Muscle layer of duodenum (tissue), 2 donors: Measurements from ENCODE around the gene GSK3A.
"Not testable (repeated sequence)": the region's sequence is repeated elsewhere in the genome, so short reads cannot be mapped to it uniquely, and the experiment has no call there.

Source experiments
- H3K27ac ChIP-seq: one replicate; pipeline ENCODE4 v1.7.0; 2013; ENCODE audit warnings: mild to moderate bottlenecking, low read length
- H3K27me3 ChIP-seq: one replicate; pipeline ENCODE4 v1.7.0; 2013; ENCODE audit warnings: low read depth, mild to moderate bottlenecking, control low read depth, low read length
- H3K36me3 ChIP-seq, 2 donors: one replicate each; pipeline ENCODE4 v1.7.0; 2013; ENCODE audit warnings: low read length in 2 of 2, control low read depth in 1 of 2, mild to moderate bottlenecking in 1 of 2; ENCODE audit not compliant: insufficient read depth in 2 of 2, control insufficient read depth in 1 of 2
- H3K4me1 ChIP-seq, 2 donors: one replicate each; pipeline ENCODE4 v1.7.0; 2013; ENCODE audit warnings: low read length in 2 of 2, mild to moderate bottlenecking in 2 of 2, control low read depth in 1 of 2, moderate library complexity in 1 of 2; ENCODE audit not compliant: insufficient read depth in 2 of 2, control insufficient read depth in 1 of 2
- H3K4me3 ChIP-seq, 2 donors: one replicate each; pipeline ENCODE4 v1.7.0; 2013; ENCODE audit warnings: low read length in 2 of 2, low read depth in 1 of 2, mild to moderate bottlenecking in 1 of 2
- H3K9me3 ChIP-seq, 2 donors: one replicate each; pipeline ENCODE4 v1.7.0; 2013; ENCODE audit warnings: low read length in 2 of 2, control low read depth in 1 of 2, mild to moderate bottlenecking in 1 of 2; ENCODE audit not compliant: control insufficient read depth in 1 of 2
- donor health status: healthy.

Gene GSK3A

DNA sequence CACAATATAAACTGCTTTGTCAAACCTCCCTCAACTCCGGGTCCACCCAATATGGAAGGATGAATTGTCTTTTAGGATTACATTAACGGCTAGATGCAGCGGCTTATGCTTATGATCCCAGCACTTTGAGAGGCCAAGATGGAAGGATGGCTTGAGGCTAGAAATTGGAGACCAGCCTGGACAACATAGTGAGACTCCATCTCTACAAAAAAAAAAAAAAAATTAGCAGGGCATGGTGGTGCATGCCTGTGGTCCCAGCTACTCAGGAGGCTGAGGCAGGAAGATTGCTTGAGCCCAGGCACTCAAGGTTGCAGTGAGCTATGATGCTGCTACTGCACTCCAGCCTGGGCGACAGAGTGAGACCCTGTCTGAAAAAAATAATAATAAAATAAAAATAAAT, 23.7 kb upstream of the GSK3A start:
- H3K9me3 ChIP-seq, H3K27me3 ChIP-seq, H3K4me3 ChIP-seq, H3K27ac ChIP-seq: not testable (repeated sequence)
- Histone ChIP-seq H3K36me3 (peaks cover 0 to 15% of the 10 kb centered on the region in 2 donors), H3K4me1 (peaks cover 7 to 20% of the 10 kb centered on the region in 2 donors)

DNA sequence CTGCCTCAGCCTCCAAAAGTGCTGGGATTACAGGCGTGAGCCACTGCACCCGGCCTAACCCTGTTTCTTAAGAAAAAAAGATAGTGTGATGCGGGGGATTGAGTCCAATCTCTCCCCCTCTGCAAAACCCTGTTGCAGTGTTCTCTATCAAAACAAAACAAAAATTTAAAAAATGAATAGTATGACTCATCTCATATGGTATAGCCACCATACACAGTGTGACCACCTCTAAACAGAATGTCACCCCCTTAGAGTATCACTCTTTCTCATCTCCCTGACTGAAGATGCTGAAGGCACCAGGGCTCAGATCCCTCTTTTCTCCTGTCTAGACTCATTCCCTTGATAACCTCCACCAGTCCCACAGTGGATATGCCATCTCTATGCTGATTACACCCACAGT, 19.4 kb upstream of the GSK3A start:
- no peaks in the 10 kb centered on the region for H3K36me3 ChIP-seq

DNA sequence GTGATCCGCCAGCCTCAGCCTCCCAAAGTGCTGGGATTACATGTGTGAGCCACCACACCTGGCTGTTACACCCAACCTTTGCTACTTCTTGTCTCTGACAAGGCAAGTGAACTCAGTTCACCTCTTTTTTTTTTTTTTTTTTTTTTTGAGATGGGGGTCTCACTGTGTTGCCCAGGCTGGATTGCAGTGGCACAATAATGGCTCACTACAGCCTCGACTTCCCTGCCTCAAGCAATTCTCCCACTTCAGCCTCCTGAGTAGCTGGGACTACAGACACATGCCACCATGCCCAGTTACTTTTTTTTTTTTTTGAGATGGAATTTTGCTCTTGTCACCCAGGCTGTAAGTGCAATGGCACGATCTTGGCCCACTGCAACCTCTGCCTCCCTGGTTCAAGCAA, 15.4 kb upstream of the GSK3A start:
- not testable (repeated sequence) for H3K9me3 ChIP-seq, H3K4me3 ChIP-seq, H3K36me3 ChIP-seq, H3K27me3 ChIP-seq, H3K27ac ChIP-seq
- H3K4me1 ChIP-seq: peaks cover 0 to 10% of the 10 kb centered on the region in 2 donors

More for the DNA sequence above, 19.4 kb upstream of the GSK3A start:
- Histone ChIP-seq H3K4me3 (no peak overlapping the region), H3K27ac (no peak overlapping the region), H3K27me3 (no peaks in the 10 kb centered on the region), H3K4me1 (peaks cover 0 to 2% of the 10 kb centered on the region in 2 donors), H3K9me3 (no peaks in the 10 kb centered on the region)

DNA sequence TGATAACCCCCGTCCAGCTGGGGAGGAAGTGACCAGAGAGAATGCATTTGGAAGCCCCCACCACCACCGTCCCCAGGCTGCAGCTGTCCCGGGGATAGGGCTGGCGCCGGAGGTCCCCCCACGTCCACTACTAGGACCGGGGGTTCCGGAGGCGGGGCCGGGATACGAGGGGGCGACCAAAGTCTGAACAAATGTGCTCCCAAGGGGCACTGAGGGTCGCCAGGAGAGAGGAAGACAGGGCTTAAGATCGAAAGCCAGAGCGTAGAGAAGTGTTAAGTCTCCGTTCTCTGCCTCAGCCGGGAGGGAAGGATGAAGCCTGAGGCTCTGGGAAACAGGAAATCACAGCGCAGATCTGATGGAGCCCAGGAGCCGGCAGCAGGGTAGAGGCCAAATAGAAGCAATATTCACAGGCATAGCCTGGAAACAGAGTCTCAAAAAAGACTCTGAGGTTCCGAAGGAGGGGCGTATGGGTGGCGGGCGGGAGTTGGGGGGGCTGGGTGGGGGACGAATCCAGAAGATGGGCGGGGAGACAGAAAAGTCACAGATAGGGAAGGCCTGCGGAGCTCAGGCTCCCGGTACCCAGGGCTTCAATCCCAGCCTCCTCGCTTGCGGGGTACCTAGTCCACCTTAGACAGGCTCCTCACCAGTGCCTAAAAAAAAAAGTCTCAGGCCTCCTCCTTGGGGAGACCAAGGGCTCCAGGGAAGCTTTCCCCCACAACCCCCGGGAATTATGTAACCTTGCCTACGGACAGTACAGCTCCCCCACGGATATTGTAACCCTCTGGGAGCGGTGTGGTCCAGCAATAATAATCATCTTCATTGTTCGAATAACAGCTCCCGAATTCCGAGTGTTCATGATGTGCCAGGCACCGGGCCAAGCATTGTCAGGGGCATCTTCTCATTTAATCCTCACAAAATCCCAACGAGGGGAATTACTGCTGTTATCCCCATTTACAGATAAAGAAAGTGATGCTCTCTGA, 13.7 kb upstream of the GSK3A start:
- H3K4me1 ChIP-seq: peaks cover 7 to 25% of the 10 kb centered on the region in 2 donors
- no peaks in the 10 kb centered on the region for H3K9me3 ChIP-seq
- no peaks in the 10 kb centered on the region for H3K27me3 ChIP-seq
- H3K36me3 ChIP-seq: peaks cover 0 to 6% of the 10 kb centered on the region in 2 donors
- H3K27ac ChIP-seq: peak overlapping the region; percentile 85
- H3K4me3 ChIP-seq: peak overlapping the region; percentile 67 to 93

DNA sequence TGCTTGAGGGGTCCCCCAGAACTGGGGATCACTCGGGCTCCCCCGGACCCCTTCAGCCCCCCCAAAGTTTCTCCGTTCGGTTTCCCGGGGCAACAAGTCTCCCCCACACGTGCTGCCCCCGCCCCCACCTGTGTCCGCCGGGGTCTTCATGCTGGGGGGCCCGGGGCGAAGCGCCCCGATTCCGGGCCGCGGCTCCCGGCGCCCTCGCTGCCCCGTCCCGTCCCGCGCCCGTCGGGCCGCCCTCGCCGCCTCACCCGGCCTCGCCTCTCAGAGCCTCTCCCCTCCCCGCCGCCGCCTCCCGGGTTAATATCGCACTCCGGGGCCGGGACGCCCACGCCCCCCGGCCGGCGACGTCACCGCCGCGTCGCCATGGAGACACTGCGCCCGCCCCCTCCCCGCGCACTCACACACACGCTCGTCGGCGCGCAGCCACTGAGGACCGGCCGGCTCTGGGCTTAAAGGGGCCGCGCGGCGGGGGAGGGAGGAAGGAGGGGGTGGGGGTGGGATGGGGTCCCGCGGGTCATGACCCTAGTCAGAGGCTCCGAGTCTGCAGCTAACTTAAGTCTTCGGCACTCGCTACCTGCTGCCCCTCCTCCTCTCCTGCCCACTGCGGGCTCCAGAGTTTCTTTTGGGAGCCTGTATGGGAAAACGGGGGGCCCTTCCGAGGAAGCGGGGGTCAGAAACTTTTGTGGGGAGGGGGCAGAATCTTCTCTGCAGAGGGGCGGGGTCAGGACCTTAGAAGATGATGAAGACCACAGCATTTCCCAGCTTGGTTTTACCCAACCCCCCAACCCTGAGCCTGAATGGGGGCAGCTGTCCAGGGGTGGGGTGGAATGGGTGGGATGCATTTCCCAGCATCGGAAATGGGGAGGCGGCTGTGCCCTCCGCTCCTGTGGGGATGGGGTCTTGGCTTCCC, 12.7 kb upstream of the GSK3A start, which contains the start of gene ERF:
Gene ERF (minus strand): TSS at position 279 of the 916 bp plus-strand sequence. CDS start 129 bp downstream, at position 150.
- H3K27ac ChIP-seq: peak within 1 kb of the TSS; percentile 91
- H3K4me3 ChIP-seq: peak within 1 kb of the TSS; percentile 76 to 93
- H3K27me3 ChIP-seq: no peaks in the 10 kb centered on the region
- peaks cover 0 to 6% of the 10 kb centered on the region in 2 donors for H3K36me3 ChIP-seq
- peaks cover 7 to 35% of the 10 kb centered on the region in 2 donors for H3K4me1 ChIP-seq
- H3K9me3 ChIP-seq: no peaks in the 10 kb centered on the region

DNA sequence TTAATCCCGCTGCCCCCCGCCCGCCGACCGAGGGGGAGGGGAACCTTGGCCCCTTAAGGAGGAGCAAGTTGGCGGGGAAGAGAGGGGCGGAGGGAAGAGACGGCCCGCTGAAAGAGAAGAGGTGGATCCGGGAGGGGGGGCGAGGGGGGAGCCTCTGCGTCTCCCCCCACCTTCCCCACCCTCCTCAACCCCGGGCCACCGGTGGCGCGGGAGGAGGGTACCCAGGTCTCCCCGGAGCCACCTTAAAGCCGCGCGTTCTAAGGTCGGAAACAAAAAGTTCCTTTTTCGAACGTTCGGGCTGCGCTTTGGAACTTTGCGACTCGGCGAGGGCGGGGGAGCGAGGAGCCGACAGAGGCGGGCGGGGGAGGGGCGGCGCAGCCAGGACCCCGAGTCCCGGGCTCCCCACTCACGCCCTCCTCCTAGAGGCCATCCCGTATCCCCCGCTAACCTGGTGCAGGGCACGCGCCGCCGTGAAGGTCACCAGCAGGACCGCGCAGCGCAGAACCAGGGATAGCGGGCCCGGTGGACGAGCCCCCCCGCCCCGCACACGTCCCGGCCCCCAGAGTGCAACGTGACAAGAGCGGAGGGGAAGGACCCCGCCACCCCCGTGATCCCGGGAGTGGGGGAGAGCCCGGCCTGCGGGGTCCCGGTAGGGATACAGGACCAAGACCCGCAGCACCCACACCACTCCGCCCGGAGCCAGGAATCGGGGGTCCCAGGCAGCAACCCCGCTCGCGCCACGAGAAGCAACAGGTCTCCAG, 11.9 kb upstream of the GSK3A start:
- peak overlapping the region; percentile 91 for H3K27ac ChIP-seq
- peaks cover 7 to 43% of the 10 kb centered on the region in 2 donors for H3K4me1 ChIP-seq
- no peaks in the 10 kb centered on the region for H3K9me3 ChIP-seq
- H3K4me3 ChIP-seq: peak overlapping the region; percentile 76 to 93
- no peaks in the 10 kb centered on the region for H3K27me3 ChIP-seq
- H3K36me3 ChIP-seq: peaks cover 4 to 13% of the 10 kb centered on the region in 2 donors

DNA sequence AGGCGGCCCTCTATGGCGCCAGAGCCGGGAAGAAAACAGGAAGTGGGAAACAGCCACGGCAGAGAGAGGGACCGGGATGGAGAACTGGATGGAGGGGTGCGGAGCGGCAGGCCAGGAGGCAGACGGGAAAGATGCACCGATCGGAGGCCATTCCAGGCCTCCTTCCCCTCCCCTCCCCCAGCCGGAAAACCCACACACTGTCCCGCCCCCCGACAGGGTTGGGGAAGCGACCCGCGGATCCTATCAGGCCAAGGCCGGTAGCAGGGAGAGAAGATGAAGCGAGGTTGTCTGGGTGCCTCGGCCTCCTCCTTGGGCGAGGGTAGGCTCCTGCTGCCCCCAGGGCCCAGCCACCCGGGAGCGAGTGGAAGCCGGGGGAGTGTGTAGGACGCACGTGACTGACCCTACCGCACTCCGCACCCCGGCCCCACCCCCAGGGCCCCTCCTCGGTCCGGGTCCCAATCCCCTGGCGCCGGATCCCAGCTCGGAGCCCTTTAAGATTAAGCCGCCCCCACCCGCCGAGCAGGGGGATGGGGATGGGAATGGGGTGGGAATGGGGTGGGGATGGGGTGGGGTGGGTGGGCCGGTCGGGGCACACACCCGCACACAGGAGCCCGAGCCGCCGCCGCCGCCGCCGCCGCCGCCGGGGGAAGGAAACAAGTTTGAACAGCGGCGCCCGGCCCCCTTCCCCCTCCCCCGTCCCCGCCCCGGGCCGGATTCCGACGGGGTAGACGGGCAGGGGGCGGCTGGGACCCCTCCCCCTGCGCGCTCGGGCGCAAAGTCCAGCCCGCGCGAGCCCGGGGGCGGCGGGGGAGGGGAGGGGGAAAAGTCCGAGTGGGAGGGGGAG, 11.1 kb upstream of the GSK3A start:
- Histone ChIP-seq H3K9me3 (no peaks in the 10 kb centered on the region), H3K4me1 (peaks cover 7 to 50% of the 10 kb centered on the region in 2 donors), H3K27ac (peak overlapping the region; percentile 91), H3K36me3 (peaks cover 4 to 21% of the 10 kb centered on the region in 2 donors), H3K4me3 (peak overlapping the region; percentile 72 to 93), H3K27me3 (no peaks in the 10 kb centered on the region)

DNA sequence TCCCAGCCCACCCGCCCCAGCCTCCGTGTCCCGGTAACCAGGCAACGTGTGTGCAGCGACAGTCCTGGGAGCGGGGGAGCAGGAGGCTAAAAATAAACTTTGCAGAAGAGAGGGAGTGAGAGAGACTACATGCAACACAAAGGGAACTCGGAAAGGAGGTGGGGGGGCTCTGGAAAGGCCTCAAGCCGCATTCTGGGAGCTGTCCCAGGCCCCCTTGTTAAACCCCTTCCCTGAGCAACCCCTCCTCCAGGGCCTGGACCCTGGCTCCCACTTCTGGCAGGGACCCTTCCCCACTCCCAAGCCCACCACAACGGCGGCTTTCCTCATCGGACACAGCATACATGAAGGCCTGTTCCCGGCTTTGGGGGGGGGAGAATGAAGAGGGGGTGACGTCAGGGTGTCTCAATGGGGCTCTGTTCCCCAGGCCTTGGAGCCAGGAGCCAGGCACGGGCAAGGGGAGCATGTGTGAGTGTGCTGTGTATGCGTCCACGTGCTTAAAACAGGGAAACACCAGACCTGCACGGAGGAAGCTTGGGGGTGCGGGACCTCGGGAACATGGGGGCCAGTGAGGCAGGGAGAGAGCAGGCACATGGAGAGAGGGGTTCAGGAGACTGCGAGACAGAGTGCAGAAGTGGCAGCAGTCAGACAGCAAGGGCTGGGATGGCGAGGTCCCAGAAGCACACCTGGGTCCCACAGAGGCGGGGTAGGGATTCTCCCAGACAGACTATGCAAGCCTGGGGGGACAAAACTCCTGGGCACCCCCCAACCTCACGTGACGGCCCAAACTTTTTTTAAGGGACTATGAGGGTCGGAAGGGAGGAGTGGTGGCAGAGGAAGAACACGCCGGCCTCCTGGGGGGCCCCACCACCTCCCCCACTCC, 10.2 kb upstream of the GSK3A start:
- Histone ChIP-seq H3K4me3 (peak overlapping the region; percentile 72 to 93), H3K9me3 (no peaks in the 10 kb centered on the region), H3K36me3 (peaks cover 4 to 24% of the 10 kb centered on the region in 2 donors), H3K4me1 (peaks cover 7 to 52% of the 10 kb centered on the region in 2 donors), H3K27me3 (no peaks in the 10 kb centered on the region), H3K27ac (peak overlapping the region; percentile 78)

DNA sequence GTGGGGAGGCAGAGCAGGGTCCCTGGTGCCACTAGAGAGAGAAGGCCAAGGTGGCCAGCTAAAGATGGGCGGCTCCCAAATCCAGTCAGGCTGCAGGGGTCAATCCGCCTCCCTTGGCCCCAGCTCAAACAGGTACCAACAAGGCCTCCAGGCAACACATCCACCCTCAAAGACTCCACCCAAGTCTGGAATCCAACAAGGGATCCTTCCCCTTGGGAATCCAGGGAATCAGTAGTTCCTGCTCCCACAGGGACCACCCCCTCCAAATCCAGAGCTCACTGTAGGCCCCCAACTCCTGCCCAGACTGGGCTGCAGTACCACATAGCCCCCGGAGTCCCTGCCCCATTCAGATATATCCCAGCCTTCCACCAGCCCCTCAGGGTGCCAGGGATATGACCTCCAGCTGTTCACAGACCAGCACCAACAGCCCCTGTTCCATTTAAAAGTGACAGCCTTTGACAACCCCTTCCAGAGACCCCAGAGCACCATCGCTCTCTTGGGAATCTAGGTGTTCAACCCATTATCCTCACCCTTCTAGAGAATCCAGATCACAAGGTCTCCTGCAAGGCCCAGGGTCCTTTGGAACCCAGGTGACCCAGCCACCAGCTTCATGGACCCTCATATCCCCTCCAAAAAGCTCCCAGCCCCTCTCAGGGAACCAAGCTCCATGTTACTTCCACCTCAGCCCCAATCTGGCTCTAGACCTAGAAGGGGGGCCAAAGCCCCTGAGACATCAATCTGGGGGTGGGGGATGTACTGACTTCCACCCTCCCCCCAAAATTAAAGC, 9.4 kb upstream of the GSK3A start:
- peak overlapping the region; percentile 74 for H3K27ac ChIP-seq
- peaks cover 5 to 24% of the 10 kb centered on the region in 2 donors for H3K36me3 ChIP-seq

More for the DNA sequence above, 9.4 kb upstream of the GSK3A start:
- Histone ChIP-seq H3K27me3 (no peaks in the 10 kb centered on the region), H3K4me3 (peak overlapping the region; percentile 39 to 93), H3K9me3 (no peaks in the 10 kb centered on the region), H3K4me1 (peaks cover 7 to 59% of the 10 kb centered on the region in 2 donors)
